Right hindlimb (tissue), 1 donor: ENCODE measurements around the gene SUZ12.
"Not testable (repeated sequence)": the region's sequence is repeated elsewhere in the genome, so short reads cannot be mapped to it uniquely, and the experiment has no call there.

Source experiments
- DNase-seq: peaks from one replicate; pipeline ENCODE4 v3.0.0-alpha.2; 2018

SUZ12 gene

DNA sequence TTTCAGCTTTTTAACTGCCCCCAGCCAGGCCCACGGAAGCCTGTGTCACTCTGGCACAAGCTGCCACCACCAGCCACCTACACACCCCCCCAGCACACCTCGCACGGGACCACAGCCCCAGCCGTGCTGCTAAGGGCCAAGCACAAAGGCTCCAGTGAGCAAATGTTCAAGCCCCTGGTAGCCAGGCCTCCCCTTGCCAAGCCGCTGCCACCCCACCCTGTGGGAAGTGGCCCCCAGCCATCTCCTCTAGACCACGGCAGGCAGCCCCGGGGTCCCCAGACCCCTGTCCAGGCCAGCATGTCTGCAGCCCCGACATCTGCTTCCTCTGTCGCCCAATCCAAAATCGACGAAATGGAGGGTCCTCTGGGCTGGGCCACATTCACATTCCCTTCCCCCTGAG lies 105.5 kb downstream of the SUZ12 start:
- DNase-seq = not testable (repeated sequence)

DNA sequence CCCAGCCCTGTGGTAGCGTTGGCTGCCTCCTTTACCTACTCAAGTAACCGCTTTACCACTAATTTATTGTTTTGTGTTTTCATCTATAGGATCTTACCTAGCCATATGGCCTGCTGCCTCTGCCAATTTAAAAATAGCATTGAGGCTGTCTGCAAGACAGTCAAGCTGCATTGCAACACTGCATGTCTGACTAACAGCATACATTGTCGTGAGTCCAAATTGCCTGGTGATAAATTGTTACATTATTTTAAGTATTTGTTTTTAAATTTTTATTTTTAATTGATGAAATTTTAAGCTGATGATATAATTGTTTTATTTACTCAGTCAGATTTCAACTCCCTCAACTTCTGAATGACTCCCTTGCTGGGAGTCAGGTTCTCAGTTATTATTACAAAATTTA lies 108.8 kb downstream of the SUZ12 start:
- not testable (repeated sequence) for DNase-seq

DNA sequence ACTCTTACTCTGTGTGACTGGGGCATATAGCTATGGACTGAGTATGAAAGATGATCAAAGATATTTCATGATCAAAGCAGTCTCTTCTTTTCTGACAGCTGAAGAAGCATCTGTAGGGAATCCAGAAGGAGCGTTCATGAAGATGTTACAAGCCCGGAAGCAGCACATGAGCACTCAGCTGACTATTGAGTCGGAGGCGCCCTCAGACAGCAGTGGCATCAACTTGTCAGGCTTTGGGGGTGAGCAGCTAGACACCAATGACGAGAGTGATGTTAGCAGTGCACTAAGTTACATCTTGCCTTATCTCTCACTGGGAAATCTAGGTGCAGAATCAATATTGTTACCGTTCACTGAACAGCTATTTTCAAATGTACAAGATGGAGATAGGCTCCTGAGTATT lies 110.9 kb downstream of the SUZ12 start:
- DNase-seq = not testable (repeated sequence)
